Suprapubic skin (tissue), 3 donors: ENCODE data around the gene MYMK.

Experiments
- EP300 ChIP-seq: sonication (generic); formaldehyde crosslinking; IDR thresholded peaks from one replicate; pipeline ENCODE4 v1.6.1; 2017; ENCODE audit warnings: antibody characterized with exemption
- POLR2A ChIP-seq, 2 donors: fragments of 450-650 bp; IDR thresholded peaks; one replicate each; pipeline ENCODE4 v1.6.1; 2017; ENCODE audit warnings: antibody characterized with exemption in 2 of 2, mild to moderate bottlenecking in 2 of 2, moderate library complexity in 2 of 2
- TF ChIP-seq, protein P1 (sequence below), 2 donors: fragments of 200-600 bp in 1 of 2; fragments of 450-650 bp in 1 of 2; sonication (generic) in 1 of 2; IDR thresholded peaks; one replicate each; pipeline ENCODE4 v1.5.1; 2016 to 2019; ENCODE audit warnings: antibody characterized with exemption in 2 of 2, mild to moderate bottlenecking in 1 of 2, moderate library complexity in 1 of 2

DNA sequence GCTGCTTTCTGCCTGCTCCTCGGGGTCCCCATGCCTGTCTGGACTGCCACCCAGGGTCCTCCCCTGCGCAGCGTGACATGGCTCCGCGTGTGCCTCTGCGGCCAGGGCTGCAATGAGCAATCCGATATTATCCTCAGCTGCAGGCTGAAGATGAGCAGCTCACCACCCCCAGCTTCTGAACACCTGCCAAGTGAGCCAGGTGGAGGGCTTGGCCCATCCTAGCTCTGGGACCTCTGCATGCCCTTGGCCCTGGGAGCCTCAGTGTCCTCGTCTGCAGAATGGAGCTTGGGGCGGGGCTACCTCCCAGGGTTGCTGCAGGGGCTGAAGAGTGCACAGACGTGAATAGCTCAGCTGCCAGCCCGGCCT, 4.1 kb upstream of the MYMK start:
- TF ChIP-seq, protein P1, sequence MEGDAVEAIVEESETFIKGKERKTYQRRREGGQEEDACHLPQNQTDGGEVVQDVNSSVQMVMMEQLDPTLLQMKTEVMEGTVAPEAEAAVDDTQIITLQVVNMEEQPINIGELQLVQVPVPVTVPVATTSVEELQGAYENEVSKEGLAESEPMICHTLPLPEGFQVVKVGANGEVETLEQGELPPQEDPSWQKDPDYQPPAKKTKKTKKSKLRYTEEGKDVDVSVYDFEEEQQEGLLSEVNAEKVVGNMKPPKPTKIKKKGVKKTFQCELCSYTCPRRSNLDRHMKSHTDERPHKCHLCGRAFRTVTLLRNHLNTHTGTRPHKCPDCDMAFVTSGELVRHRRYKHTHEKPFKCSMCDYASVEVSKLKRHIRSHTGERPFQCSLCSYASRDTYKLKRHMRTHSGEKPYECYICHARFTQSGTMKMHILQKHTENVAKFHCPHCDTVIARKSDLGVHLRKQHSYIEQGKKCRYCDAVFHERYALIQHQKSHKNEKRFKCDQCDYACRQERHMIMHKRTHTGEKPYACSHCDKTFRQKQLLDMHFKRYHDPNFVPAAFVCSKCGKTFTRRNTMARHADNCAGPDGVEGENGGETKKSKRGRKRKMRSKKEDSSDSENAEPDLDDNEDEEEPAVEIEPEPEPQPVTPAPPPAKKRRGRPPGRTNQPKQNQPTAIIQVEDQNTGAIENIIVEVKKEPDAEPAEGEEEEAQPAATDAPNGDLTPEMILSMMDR (IDR thresholded peaks at IDR 0.05), result no peak
- TF ChIP-seq POLR2A (IDR thresholded peaks at IDR 0.05), result no peak
- no peak for TF ChIP-seq EP300
